NCI-H2196 treated with DMSO at 0.1 percent for 48 hours (cell line): Measurements from ENCODE around the gene RAET1E.
"Not testable (repeated sequence)": the region's sequence is repeated elsewhere in the genome, so short reads cannot be mapped to it uniquely, and the experiment has no call there.

Experiments used
- DNase-seq: peaks from one replicate; lab custom pipeline; 2025; ENCODE audit not compliant: unreplicated experiment; lab: John Stamatoyannopoulos, UW

RAET1E gene

DNA sequence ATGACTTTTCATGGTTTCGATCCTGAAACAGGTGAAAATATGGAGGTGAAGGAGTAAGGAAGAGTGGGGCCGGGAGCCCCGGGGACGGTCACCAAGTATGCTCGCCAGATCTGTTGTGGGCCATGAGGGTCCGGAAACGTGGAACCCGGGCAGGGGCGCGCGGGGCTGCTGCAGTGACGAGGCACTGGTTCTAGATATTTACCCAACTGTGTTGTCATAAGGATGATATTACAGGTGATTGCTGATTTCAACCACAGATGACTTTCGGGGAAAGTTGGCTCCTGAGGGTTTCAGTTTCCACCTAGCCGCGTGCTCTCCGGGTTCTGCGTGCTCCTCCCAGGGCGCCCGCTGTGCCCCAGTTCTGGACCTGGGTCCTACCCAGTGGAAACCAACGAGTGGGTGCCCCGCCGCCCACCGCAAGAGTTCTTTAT is 12.8 kb upstream of the RAET1E start:
- DNase-seq = no peak

- DNase-seq = no peak
These were observed 12.0 kb upstream of the RAET1E start for GRCh38 chr6:149909701-149910470.

GRCh38 chr6:149908480-149908879 is 10.6 kb upstream of the RAET1E start:
- not testable (repeated sequence) for DNase-seq

DNA sequence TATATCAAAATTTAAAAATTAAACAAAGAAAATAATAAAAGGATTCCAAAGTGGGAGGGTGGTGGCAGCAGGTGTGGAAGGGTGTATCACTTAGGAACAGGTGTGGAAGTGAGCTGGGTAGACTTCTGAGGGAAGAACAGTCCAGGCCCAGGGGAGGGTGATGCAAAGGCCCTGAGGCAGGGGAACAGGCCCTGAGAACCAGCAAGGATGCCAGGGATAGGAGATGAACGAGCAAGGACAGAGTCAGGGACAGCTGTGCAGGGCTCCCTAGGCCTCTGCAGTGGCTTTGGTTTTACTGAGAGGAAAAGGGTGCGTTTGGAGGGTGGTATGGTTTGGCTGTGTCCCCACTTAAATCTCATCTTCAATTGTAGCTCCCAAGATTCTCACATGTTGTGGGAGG is 9.4 kb upstream of the RAET1E start:
- DNase-seq = no peak

GRCh38 chr6:149906405-149906804 is 8.5 kb upstream of the RAET1E start:
- no peak for DNase-seq

DNA sequence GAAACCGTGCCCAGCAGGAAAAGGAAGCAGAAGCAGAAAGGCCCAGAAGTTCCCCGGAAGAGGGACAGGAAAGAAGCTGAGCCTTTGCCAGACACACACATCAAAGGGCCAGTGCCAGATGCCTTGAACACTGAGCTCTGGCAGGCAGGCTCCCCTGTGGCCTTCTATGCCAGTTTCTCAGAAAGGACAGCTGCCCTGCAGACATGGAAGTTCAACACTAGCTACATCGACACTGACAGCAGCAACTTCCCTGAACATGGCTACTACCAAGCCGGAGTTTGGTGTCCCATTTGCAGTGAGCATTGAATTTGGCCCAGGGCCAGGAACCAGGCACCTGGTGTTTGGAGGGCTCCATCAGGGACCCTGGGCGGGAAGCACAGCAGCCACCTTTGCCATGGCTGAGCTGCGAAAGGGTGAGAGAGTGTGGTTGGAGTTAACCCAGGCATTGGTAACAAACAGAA is 8.0 kb upstream of the RAET1E start:
- DNase-seq = no peak

DNA sequence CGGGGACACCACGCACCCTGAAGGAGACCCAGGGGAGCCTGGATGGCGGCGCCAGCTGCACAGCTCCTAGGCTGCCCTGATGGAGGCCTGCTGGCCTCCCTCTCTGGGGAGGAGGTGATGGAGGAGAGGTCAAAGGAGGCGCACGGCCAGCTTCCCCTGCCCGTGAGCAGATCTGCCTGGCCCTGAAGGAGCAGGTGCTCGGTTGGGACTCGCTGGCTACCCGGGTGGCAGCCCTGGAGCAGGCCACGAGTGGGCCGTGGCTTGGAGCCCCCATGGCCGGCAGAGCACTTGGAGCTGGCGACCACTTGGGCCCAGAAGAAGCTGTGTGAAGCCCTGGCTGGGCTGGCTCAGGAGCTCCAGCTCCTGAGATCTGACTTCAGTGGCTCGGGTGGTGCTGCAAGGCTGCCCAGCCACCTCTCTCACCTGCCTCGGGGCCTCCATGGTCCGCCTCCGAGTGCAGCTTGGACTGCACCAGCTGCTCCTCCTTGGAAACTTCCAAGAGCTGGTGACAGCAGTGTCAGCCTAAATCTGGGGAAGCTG is 7.5 kb upstream of the RAET1E start:
- DNase-seq = no peak

DNA sequence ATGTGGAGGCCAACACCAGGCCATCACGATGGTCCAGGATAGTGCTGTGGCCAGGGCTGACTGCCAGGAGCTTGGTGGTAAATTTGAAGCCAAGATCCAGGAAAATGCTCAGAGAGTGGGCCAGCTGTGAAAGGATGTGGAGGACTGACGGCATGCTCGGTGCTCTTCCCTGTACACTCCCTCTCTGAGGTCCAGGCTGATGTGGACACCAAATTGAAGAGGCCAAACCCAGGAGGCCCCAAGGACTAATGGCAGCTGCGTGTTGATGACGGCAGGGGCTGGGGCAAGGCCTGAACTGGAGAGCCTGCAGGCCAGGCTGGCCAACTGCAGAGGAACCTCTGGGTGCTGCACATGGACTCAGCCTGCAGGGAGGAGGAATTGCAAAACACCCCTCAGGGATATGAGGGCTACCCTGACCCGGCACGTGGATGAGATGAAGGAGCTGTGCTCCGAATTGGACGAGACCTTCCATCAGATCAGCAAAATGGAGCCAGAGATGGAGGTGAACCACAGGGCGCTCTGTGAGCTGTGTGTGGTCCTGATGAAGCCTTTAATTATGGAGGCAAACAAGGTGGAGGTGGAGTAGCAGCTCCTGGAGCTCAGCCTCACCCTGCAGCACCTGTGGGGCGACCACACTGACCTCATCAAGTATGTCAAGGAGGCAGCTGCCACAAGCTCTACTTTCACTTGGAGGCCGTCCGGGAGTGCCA is 6.9 kb upstream of the RAET1E start:
- no peak for DNase-seq

GRCh38 chr6:149903938-149904611 is 6.2 kb upstream of the RAET1E start:
- DNase-seq = no peak

DNA sequence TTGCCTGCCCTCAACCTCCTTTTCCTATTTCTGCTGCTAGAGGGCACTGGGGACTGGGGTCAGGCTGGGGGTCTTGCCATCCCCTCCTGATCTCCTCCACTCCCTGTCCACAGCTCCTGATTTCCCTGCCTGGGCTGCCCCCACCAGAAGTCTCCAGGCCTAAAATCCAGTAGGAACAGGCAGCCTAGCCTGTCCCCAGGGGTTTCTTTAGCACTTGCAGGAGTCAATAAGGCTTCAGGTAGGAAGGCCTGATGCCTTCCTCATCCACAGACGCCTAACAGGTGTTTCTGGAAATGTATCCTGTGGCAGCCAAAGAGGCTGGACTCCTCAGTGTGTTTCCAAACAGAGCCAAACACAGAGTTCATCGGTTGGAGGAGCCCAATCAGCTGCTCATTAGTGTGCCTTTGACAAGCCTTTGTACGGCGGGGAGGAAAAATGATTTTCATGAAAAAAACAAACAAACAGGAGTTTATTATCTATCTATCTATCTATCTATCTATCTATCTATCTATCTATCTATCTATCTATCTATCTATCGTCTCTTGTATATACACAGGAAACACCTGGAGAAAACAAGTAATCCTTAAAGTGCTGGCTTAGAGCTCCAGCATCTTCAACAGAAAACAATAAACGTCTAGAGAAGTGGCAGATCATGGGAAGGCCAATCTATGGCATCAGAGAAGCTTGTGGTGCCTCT is 3.7 kb upstream of the RAET1E start:
- no peak for DNase-seq

DNA sequence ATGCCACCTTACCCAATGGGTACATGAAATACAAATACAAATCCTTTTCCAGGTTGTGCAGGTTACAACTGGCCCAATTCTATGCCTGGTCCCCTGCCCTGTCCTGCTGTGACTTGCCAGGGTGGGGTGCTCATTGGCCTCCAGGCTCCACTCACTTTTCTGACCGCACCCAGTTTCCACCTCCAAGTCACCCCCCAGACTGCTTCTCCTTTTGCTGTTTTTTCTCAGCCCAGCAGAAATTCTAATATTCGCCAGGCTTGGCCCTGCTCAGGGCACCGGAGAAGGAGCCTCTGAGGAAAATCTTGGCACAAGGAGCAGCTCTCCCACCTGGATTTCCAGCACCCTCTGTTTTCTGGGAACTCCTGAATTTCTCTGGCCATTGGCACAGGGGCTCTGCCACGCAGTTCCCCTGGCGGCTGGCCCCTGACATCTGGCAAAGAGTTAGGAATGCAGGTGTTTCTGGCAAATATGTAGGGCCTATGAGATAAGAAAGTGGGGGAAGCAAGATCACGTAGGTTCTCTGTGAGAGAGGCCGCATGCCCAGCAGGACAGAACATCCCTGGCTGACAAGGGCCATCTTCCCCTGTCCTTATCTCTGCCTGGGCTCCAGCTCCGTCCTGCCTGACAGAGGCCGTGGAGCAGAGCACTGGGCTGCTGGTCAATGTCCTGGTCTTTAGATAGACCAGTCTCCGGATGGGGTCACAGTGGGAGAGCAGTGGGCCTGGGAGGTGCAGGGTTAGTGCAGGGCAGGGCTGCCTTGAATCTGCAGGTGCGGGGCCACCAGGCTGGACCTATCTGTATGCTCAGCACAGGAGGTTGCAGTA is 2.9 kb upstream of the RAET1E start:
- no peak for DNase-seq

GRCh38 chr6:149899926-149900619 is 2.2 kb upstream of the RAET1E start:
- DNase-seq = no peak

DNA sequence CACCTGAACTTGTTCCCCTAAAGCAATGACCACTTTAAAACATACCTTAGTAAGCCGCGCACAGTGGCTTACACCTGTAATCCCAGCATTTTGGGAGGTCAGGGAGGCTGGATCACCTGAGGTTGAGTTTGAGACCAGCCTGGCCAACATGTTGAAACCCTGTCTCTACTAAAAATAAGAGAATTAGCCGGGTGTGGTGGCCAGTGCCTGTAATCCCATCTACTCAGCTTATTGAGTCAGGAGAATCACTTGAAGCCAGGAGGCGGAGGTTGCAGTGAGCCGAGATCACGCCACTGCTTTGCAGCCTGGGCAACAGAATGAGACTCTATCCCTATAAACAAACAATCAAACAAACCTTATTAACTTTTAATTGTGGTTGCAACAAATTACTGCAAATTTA is 1.6 kb upstream of the RAET1E start:
- DNase-seq = no peak

DNA sequence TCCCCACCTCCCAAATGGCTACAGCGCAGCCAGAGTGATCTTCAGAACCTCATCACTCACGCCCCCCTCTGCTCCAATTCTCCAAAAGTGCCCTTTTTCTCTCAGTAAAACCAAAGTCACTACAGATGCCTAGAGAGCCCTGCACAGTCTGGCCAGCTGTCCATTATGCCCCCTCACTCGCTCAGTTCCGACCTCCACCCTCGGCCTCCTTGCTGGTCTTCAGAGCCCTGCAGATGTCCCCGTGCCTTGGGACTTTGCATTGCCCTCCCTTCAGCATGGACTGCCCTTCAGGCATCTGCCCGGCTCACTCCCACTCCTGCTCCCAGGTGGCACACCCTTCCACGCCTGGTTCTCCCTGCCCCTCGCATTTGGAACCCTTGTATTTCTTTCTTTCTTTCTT is 1.1 kb upstream of the RAET1E start:
- no peak for DNase-seq

DNA sequence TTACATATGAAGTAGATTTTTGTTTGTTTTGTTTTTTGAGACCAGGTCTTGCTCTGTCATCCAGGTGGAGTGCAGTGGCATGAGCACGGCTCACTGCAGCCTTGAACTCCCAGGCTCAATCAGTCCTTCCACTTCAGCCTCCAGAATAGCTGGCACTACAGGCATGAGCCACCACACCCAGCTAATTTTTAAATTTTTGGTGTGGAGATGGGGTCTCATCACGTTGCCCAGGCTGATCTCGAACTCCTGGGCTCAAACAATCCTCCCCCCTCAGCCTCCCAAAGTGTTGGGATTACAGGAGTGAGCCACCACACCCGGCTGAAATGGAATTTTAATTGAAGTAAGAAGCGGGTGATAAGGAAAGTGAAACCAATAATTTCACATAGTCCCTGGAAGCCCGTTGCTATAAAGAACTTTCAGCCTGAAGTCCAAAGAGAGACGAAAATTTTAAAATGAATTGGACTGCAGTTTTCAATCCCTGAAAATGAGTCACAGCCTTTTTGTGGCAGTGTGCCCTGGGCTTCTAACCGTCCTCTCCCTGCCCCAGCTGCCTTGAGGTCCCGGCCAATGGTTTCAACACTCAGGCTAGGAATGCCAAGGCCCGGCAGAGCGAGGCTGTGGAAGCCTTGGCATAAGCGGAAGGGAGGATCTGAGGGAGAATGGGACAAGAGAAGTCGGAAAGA is 757 bp downstream of the RAET1E start:
- no peak for DNase-seq

DNA sequence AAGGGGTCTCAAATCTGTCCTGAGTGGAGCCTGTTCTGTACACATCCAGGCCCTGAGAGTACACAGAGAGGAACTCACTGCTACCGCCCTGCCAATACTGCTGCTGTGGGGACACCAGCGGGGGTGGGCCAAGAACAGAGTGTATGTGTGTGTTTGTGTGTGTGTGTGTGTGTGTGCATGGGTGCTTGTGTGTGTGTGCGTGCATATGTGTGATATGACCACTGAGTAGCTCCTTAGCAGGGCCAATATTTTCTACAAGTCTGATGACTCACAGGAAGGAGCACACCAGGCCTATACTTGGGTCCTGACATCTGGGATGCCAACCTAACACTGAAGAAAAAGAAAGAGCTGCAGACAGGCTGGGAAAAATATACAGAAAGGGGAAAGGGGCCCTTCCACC is 1.4 kb downstream of the RAET1E start:
- DNase-seq = no peak

- no peak for DNase-seq
These were observed 2.1 kb downstream of the RAET1E start for GRCh38 chr6:149895833-149896271.

GRCh38 chr6:149895048-149895590 is 2.8 kb downstream of the RAET1E start:
- no peak for DNase-seq

GRCh38 chr6:149891864-149892263 is 6.0 kb downstream of the RAET1E start:
- not testable (repeated sequence) for DNase-seq
